ENCODE measurements around the gene PROX2.

DNA sequence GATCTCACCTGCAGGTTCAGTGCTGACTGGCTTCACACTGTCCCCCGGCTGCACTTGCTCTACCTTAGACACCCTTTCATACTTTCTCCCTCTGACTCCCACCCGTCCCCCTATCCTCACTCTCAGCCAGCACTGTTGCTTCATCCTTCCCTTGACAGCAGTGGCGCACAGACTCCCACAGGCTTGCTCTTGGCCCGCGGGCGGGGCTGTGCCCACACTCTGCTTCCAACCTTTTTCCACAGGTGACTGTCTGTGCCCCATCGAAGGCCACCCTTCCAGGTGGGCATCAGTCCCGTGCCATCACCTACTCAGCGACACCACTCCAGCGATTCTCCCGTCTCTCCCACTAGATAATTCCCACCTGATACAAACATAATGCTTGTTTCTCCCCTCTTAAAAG is 48.1 kb upstream of the PROX2 start:
- TF ChIP-seq EZH2phosphoT487 (IDR thresholded peaks at IDR 0.05; ENCODE audit: insufficient read depth, low read depth) (no peak), EZH2 (IDR thresholded peaks at IDR 0.05; ENCODE audit: insufficient read depth, poor library complexity, severe bottlenecking) (no peak)

All from GM23248 (cell line).